HuH-7.5 (cell line): ENCODE results near the gene ABCF3.
A peak's percentile ranks its signal among the peaks of the same experiment; 100 is the strongest.

Source experiments
- DNase-seq: peaks from one replicate; pipeline ENCODE4 v3.0.0; 2011; ENCODE audit warnings: low spot score

The ABCF3 gene

GRCh38 chr3:184233127-184233843 lies 47.3 kb downstream of the ABCF3 start:
- DNase-seq, result no peak

GRCh38 chr3:184234224-184234623 lies 48.2 kb downstream of the ABCF3 start:
- no peak for DNase-seq

GRCh38 chr3:184234671-184235380 lies 48.8 kb downstream of the ABCF3 start:
- DNase-seq, result no peak

- DNase-seq, result no peak
Measured at GRCh38 chr3:184235381-184236032, 49.5 kb downstream of the ABCF3 start.

GRCh38 chr3:184236033-184236410 lies 50.0 kb downstream of the ABCF3 start:
- no peak for DNase-seq

GRCh38 chr3:184236636-184237035 lies 50.6 kb downstream of the ABCF3 start:
- DNase-seq, result no peak

GRCh38 chr3:184237211-184237610 lies 51.2 kb downstream of the ABCF3 start:
- no peak for DNase-seq

GRCh38 chr3:184237807-184238206 lies 51.8 kb downstream of the ABCF3 start:
- DNase-seq, result no peak

- DNase-seq, result no peak
Measured at GRCh38 chr3:184238246-184238818, 52.3 kb downstream of the ABCF3 start.

- DNase-seq, result peak; percentile 3
Measured at GRCh38 chr3:184239221-184239620, 53.2 kb downstream of the ABCF3 start.

GRCh38 chr3:184239708-184240107 lies 53.7 kb downstream of the ABCF3 start:
- DNase-seq, result peak; percentile 5

GRCh38 chr3:184240384-184241140 lies 54.6 kb downstream of the ABCF3 start:
- peak; percentile 68 for DNase-seq

GRCh38 chr3:184241141-184241446 lies 55.1 kb downstream of the ABCF3 start:
- DNase-seq, result peak; percentile 14

- peak; percentile 63 for DNase-seq
Measured at GRCh38 chr3:184241447-184242296, 55.7 kb downstream of the ABCF3 start.

- peak; percentile 3 for DNase-seq
Measured at GRCh38 chr3:184242297-184242685, 56.3 kb downstream of the ABCF3 start.
